ENCODE measurements around the gene PRKAG3. TPM values are rescaled to one million over a fixed set of nuclear protein-coding genes. Genes with fewer than 3 reads are reported as not detected.

Gene PRKAG3
- not detected in 2 replicates for total RNA-seq (2022)
- not detected for Bru-seq, nascent RNA
- BruChase-seq, experiment 1, labeled RNA remaining after a 6-hour chase: not detected
- BruChase-seq, experiment 2, labeled RNA remaining after a 2-hour chase: not detected
- long read RNA-seq: 0 reads

DNA sequence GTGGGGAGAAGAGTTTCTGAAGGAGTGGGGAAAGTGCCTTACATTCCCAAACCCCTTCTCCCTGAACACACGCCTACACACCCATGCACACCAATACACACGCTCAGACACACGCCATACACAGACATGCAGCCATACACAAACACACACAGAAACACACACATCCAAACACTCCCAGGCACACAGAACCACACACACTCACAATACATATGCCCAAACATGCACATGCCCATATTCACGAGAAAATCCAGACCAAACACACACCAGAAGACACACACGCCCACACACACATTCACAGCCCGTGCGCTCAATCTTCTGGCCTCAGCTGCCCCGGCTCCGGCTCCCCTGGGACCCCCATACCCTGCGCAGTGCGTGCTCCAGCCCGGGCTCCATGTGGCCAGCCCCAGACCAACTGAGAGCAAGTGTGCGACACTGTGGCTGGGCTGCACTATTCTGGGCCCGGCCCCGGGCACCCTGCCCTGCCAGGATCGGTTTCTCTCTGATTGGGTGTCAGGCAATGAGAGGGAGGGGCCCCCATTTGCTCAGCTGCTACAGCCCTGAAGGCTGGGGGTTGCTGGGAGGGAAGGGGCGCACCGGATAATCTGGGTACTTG is at the start of gene PRKAG3:
TSS of gene PRKAG3 (minus strand) at position 426 of the 613 bp plus-strand sequence.
- Mint-ChIP-seq H3K4me1 (ENCODE audit: insufficient read depth, unreplicated experiment) (peaks cover 15% of the 10 kb centered on the region), H3K4me3 (ENCODE audit: unreplicated experiment) (no peak within 1 kb of the TSS), H3K9me3 (ENCODE audit: unreplicated experiment) (no peaks in the 10 kb centered on the region), H3K36me3 (ENCODE audit: insufficient read depth, unreplicated experiment) (no peaks in the 10 kb centered on the region), H3K27ac (ENCODE audit: low read depth, unreplicated experiment) (no peak within 1 kb of the TSS), H3K27me3 (ENCODE audit: insufficient read depth, unreplicated experiment) (peaks cover 19% of the 10 kb centered on the region)
- ChIA-PET POLR2A (interaction anchor here (1.1 kb wide), 1 partner anchor 25 kb away, joined by 3 read pairs; no protein-coding TSS in a partner anchor), CTCF (interaction anchor here (2.1 kb wide), 1 partner anchor 16 kb away, joined by 9 read pairs; no protein-coding TSS in a partner anchor)
- no peak for DNase-seq (ENCODE audit: unreplicated experiment)
- BruUV-seq (replicated peaks): no TSS peak
- intact Hi-C loops (cut with micrococcal nuclease): no loop called here
- TF ChIP-seq, protein P1, sequence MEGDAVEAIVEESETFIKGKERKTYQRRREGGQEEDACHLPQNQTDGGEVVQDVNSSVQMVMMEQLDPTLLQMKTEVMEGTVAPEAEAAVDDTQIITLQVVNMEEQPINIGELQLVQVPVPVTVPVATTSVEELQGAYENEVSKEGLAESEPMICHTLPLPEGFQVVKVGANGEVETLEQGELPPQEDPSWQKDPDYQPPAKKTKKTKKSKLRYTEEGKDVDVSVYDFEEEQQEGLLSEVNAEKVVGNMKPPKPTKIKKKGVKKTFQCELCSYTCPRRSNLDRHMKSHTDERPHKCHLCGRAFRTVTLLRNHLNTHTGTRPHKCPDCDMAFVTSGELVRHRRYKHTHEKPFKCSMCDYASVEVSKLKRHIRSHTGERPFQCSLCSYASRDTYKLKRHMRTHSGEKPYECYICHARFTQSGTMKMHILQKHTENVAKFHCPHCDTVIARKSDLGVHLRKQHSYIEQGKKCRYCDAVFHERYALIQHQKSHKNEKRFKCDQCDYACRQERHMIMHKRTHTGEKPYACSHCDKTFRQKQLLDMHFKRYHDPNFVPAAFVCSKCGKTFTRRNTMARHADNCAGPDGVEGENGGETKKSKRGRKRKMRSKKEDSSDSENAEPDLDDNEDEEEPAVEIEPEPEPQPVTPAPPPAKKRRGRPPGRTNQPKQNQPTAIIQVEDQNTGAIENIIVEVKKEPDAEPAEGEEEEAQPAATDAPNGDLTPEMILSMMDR (IDR thresholded peaks at IDR 0.05; ENCODE audit: unreplicated experiment): no peak

DNA sequence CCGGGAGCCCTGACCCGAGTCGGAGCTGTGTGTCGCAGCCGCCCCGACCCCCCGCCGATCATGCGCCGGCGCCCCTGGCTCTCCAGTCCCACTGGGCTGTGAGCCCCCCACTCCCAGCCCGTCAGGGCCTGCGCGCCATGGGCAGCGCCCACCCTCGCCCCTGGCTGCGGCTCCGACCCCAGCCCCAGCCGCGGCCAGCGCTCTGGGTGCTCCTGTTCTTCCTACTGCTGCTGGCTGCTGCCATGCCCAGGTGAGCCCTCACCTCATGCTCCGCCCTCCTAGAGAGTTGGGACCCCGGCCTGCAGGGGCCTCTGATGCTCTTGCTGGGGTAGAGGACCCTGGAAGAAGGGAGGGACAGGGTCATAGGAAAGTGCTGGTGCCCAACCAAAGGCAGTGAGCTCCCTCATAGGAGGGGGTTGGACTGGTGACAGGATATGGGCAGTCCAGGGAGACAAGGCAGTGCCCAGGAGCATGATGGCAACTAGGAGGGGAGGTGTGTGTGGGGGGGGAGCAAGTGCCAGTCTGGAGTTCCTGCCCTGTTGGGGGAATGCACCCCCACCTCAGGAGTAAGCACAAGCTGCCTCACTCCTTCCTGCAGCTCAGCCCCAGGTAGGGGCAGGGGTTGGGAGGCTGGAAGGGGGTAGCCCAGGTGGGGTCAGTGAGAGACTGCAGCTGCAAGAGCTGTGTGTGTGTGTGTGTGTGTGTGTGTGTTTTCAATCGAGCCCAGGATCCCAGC is 49.4 kb upstream of the PRKAG3 start:
- BruUV-seq (replicated peaks): no TSS peak
- H3K9me3 Mint-ChIP-seq (ENCODE audit: unreplicated experiment): no peaks in the 10 kb centered on the region
- no peaks in the 10 kb centered on the region for H3K36me3 Mint-ChIP-seq (ENCODE audit: insufficient read depth, unreplicated experiment)
- TF ChIP-seq, protein P1 (IDR thresholded peaks at IDR 0.05; ENCODE audit: unreplicated experiment): no peak
- H3K4me1 Mint-ChIP-seq (ENCODE audit: insufficient read depth, unreplicated experiment): peaks cover 21% of the 10 kb centered on the region
- intact Hi-C loops (cut with micrococcal nuclease): no loop called here
- CTCF ChIA-PET: interaction anchor here (0.6 to 15.2 kb wide), 5 partner anchors 15 to 460 kb away, joined by 3 to 839 read pairs (median 5); no protein-coding TSS in a partner anchor
- no peak overlapping the region for H3K27ac Mint-ChIP-seq (ENCODE audit: low read depth, unreplicated experiment)
- H3K4me3 Mint-ChIP-seq (ENCODE audit: unreplicated experiment): no peak overlapping the region
- H3K27me3 Mint-ChIP-seq (ENCODE audit: insufficient read depth, unreplicated experiment): no peaks in the 10 kb centered on the region
- DNase-seq (ENCODE audit: unreplicated experiment): no peak
- POLR2A ChIA-PET: interaction anchor here (0.7 to 14.5 kb wide), 2 partner anchors 14 to 481 kb away, joined by 4 to 237 read pairs; no protein-coding TSS in a partner anchor

DNA sequence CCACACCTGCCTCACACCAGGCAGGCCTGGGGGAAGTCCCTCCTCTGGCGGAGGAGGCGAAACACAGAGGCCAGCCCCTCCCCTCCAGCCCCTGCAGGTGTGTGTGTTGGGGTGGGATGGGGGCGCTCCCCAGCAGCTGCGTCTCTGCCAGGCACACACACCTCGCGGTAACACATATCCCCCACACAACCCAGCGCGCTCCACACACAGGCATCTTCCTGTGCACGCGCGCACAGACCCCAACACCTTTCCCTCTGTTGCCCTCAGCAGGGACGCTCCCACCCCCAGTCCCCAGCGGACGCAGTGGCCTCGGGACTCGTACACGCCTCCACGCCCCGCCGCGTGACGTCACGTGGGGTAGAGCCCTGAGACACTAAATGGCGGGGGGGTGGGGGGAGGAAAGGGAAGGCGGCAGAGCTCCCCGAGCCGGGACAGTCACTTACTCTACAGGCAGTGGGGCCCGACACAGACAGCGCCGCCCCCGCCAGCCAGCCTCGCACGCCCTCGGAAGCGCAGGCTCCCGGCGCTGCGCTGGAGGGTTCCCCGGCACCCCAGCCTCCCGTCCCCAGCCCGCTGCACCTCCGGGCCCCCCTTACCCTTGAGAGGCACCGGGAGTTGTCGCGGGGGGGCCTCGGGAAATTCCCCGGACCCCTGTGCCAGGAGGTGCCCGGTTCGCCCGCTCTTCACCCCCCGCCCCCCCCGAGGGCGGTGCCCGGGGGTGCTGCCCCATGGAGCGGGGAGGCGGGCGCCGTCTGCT is 48.7 kb upstream of the PRKAG3 start, which contains the start of gene WNT10A:
TSS of gene WNT10A (plus strand) at position 751 of the 757 bp plus-strand sequence. CDS start 144 bp downstream, outside the sequence.
- TF ChIP-seq, protein P1 (IDR thresholded peaks at IDR 0.05; ENCODE audit: unreplicated experiment): no peak
- no peak for DNase-seq (ENCODE audit: unreplicated experiment)
- ChIA-PET CTCF (interaction anchor here (0.6 to 15.2 kb wide), 5 partner anchors 10 to 432 kb away, joined by 3 to 839 read pairs (median 4); no protein-coding TSS in a partner anchor), POLR2A (interaction anchor here (0.5 to 14.5 kb wide), 2 partner anchors 8 to 15 kb away, joined by 3 to 237 read pairs; no protein-coding TSS in a partner anchor)
- Mint-ChIP-seq H3K4me1 (ENCODE audit: insufficient read depth, unreplicated experiment) (peaks cover 21% of the 10 kb centered on the region), H3K9me3 (ENCODE audit: unreplicated experiment) (no peaks in the 10 kb centered on the region), H3K27me3 (ENCODE audit: insufficient read depth, unreplicated experiment) (no peaks in the 10 kb centered on the region), H3K27ac (ENCODE audit: low read depth, unreplicated experiment) (no peak within 1 kb of the TSS), H3K36me3 (ENCODE audit: insufficient read depth, unreplicated experiment) (no peaks in the 10 kb centered on the region), H3K4me3 (ENCODE audit: unreplicated experiment) (no peak within 1 kb of the TSS)
- intact Hi-C loops (cut with micrococcal nuclease): no loop called here
- no TSS peak for BruUV-seq (replicated peaks)

Data from MCF 10A (cell line).